ENCODE measurements around the gene BNIP3.

BNIP3 gene

DNA sequence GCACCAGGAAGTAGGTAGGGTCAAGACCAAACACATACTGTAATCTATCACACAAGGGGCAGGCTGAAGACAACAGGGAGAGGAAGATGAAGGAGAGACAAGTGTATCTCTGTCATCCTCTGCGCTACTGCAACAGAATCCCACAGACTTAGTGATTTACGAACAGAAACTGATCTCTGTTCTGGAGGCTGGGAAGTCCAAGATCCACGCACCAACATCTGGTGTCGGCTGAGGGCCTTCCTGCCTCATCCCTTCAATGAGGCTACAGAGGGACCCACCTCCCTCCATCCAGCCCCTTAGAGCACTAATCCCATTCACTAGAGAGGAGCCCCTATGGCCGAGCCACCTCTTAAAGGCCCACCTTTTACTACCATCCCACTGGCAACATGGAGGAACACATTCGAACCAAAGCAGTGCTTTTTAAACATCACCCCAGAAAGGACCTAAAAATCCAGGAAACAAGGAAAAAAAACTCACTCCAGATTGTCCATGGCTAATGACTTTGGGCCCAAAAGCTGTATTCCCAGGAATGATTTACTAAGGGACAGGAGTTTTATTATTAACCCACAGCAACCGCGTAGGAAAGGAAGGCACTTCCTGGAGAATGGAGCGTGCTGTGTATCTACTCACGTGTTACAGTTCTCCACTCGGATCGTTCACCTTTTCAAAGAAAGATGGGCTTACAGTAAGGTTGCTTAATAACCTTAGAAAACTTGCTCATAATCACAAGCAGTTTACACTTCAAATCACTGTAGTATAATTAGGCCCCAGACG lies 4.2 kb downstream of the BNIP3 start:
- Histone ChIP-seq H3K27ac (ENCODE audit: low read depth, low read length) (no peak overlapping the region), H3K4me1 (ENCODE audit: insufficient read depth, low read length) (peaks cover 20% of the 10 kb centered on the region)
- 88% methylated on average over 13 of the region's 13 CpGs for WGBS

DNA sequence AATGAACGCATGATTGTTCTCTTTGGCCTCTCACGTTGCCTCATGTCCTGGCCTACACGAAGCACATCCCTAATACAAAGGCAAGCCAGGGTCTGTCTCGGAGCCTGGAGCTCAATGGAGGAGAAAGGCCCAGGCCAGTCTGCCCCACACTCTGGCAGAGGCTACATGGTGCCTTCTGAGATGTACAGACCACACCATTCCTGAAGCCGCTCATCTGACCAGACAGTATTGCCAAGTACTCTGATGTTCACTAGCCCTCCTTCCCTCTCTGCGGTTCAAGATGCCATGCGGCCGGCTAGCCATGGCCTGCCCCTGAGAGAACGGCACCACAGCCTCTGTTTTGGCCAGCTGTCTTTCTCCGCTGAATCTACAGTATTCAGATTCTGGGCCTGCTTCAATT lies 5.9 kb downstream of the BNIP3 start:
- WGBS, result 96% methylated on average over 10 of the region's 10 CpGs
- H3K36me3 ChIP-seq (ENCODE audit: insufficient read depth, low read length), result peaks cover 52% of the 10 kb centered on the region
- H3K4me3 ChIP-seq (ENCODE audit: low read length), result no peak overlapping the region
- H3K27ac ChIP-seq (ENCODE audit: low read depth, low read length), result no peak overlapping the region
- H3K4me1 ChIP-seq (ENCODE audit: insufficient read depth, low read length), result peaks cover 20% of the 10 kb centered on the region
- H3K9ac ChIP-seq (ENCODE audit: low read depth, low read length), result no peak overlapping the region
- peaks cover 3% of the 10 kb centered on the region; the same call in 1 of the 2 replicates for H3K27me3 ChIP-seq (ENCODE audit: insufficient read depth, low read length)
- H3K9me3 ChIP-seq (ENCODE audit: insufficient read depth, low read depth, low read length), result no peaks in the 10 kb centered on the region

More for the DNA sequence above, 4.2 kb downstream of the BNIP3 start:
- H3K9ac ChIP-seq (ENCODE audit: low read depth, low read length), result no peak overlapping the region
- H3K27me3 ChIP-seq (ENCODE audit: insufficient read depth, low read length), result peaks cover 11% of the 10 kb centered on the region
- no peak overlapping the region for H3K4me3 ChIP-seq (ENCODE audit: low read length)
- peaks cover 35% of the 10 kb centered on the region; the same call in 1 of the 2 replicates for H3K36me3 ChIP-seq (ENCODE audit: insufficient read depth, low read length)
- no peaks in the 10 kb centered on the region for H3K9me3 ChIP-seq (ENCODE audit: insufficient read depth, low read depth, low read length)

DNA sequence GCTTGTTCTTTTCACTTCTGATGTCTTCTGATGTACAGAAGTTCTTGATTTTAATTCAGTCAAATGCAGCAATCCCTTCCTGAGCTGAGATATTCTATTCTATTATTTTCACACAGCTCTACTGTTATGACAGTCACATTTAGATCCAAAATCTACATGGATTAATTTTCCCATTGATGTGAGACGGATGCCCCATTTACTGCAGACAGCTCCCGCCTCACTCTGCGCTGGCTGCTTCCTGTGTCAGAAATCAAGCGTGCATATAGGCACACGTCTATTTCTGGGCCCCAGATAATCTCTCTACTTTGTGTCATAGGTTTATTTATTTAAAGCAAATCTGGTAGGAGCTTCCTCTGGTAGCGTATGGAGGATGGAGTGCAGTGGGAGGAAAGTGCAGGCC lies 6.7 kb downstream of the BNIP3 start:
- no peak overlapping the region for H3K4me3 ChIP-seq (ENCODE audit: low read length)

DNA sequence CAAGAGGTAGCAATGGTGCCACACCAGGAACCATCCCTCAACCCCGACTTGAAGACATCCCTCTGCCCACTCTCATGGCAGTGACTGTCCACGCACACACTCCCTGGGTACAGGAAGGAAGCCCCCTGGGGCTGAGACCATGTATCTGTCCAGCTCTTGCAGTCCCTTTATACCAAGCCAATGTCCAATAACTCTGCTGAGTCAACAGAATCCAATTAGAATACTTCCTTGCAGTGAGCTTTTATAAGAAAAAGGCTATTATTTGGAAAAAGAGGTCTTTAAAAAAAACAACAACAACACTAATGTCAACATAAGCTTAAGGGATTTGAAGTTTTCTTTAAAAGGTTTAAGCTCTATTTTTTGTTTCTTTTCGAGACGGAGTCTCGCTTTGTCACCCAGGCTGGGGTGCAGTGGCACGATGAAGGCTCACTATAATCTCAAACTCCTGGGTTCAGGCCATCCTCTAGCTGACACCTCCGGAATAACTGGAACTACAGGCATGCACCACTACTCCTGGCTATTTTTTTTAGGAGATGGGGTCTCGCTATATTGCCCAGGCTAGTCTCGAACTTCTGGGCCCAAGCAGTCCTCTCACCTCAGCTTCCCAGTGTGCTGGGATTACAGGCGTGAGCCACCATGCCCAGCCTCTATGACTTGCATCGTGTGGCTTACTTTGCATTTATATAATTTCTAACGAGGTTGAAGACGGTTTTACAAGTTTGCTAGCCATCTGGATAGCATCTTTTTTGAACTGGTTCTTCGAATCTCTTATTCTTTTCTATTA lies 7.5 kb downstream of the BNIP3 start:
- no peak overlapping the region for H3K4me3 ChIP-seq (ENCODE audit: low read length)
- H3K36me3 ChIP-seq (ENCODE audit: insufficient read depth, low read length), result peaks cover 68% of the 10 kb centered on the region

More for the DNA sequence above, 6.7 kb downstream of the BNIP3 start:
- Histone ChIP-seq H3K27me3 (ENCODE audit: insufficient read depth, low read length) (peaks cover 3% of the 10 kb centered on the region; the same call in 1 of the 2 replicates), H3K9ac (ENCODE audit: low read depth, low read length) (no peak overlapping the region), H3K4me1 (ENCODE audit: insufficient read depth, low read length) (peaks cover 20% of the 10 kb centered on the region), H3K27ac (ENCODE audit: low read depth, low read length) (no peak overlapping the region), H3K9me3 (ENCODE audit: insufficient read depth, low read depth, low read length) (no peaks in the 10 kb centered on the region), H3K36me3 (ENCODE audit: insufficient read depth, low read length) (peaks cover 60% of the 10 kb centered on the region)
- WGBS, result 95% methylated on average over 6 of the region's 6 CpGs

DNA sequence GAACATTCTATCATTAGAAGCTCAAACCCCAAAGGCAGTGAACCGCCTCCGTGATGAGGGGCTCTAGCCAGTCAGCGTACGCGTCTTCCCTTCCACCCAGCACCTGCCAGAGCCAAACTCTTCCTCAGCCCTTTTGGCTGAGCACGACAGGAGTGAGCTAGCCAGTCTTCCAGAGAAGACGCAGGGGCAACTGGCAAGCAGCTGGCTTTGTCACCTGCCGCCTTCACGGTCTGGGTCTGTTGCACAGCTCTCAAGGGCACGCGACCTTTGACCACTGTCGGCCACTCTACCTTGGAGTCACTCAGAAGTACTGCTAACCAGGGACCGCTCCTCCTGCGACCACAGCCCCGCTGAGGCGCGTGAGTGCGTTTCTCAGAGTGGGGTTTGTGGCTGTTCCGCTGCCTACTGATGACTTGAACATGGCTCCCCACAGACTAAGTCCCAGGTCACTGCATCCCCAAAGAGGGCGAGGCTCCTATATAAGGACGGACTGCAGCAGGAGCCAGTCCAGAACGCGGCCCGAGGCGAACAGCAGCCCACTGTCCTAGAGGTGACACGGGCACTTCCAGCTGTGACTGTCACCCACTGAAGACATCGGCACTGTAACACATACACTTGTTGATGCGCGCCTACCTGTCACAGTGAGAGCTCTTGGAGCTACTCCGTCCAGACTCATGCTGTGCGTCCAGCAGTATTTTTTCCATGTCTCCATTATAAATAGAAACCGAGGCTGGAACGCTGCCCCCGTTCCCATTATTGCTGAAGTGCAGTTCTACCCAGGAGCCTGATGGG lies 8.4 kb downstream of the BNIP3 start:
- H3K27ac ChIP-seq (ENCODE audit: low read depth, low read length), result no peak overlapping the region

More for the DNA sequence above, 7.5 kb downstream of the BNIP3 start:
- Histone ChIP-seq H3K9me3 (ENCODE audit: insufficient read depth, low read depth, low read length) (no peaks in the 10 kb centered on the region), H3K4me1 (ENCODE audit: insufficient read depth, low read length) (peaks cover 15% of the 10 kb centered on the region), H3K27me3 (ENCODE audit: insufficient read depth, low read length) (no peaks in the 10 kb centered on the region), H3K9ac (ENCODE audit: low read depth, low read length) (no peak overlapping the region), H3K27ac (ENCODE audit: low read depth, low read length) (no peak overlapping the region)
- WGBS, result 96% methylated on average over 14 of the region's 14 CpGs

DNA sequence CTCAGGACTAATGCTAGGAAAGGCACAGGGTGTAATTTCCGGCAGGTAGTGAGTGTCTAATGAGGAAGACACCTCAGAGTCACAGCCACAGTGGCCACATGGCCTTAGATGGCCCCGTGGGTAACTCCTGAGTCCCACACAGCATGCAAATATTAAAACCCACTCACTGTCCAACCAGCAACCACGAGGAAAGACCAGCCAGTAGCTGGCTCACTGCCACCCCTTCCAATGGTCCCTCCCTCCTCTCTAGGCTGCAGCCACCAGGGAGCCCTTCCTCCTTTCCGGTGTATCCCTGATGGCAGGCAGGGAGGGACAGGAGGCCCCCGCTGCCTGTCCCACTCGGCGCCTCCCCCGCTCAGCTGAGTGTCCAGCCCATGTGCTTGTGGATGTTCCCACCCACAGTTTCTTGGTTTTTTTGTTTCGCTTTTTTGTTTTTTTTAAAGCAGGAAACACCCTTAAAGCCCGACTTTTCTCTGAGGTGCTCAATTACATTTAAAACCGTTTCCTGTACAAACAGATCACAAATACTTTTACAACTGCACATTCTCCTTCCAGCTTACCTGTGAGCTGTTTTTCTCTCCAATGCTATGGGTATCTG lies 9.2 kb downstream of the BNIP3 start:
- H3K36me3 ChIP-seq (ENCODE audit: insufficient read depth, low read length), result peaks cover 83% of the 10 kb centered on the region
- WGBS, result 85% methylated on average over 11 of the region's 11 CpGs
- H3K27ac ChIP-seq (ENCODE audit: low read depth, low read length), result no peak overlapping the region
- H3K4me3 ChIP-seq (ENCODE audit: low read length), result no peak overlapping the region
- no peaks in the 10 kb centered on the region for H3K4me1 ChIP-seq (ENCODE audit: insufficient read depth, low read length)
- no peak overlapping the region for H3K9ac ChIP-seq (ENCODE audit: low read depth, low read length)
- H3K27me3 ChIP-seq (ENCODE audit: insufficient read depth, low read length), result no peaks in the 10 kb centered on the region
- no peaks in the 10 kb centered on the region for H3K9me3 ChIP-seq (ENCODE audit: insufficient read depth, low read depth, low read length)

More for the DNA sequence above, 8.4 kb downstream of the BNIP3 start:
- Histone ChIP-seq H3K27me3 (ENCODE audit: insufficient read depth, low read length) (no peaks in the 10 kb centered on the region), H3K4me1 (ENCODE audit: insufficient read depth, low read length) (peaks cover 6% of the 10 kb centered on the region), H3K9me3 (ENCODE audit: insufficient read depth, low read depth, low read length) (no peaks in the 10 kb centered on the region), H3K36me3 (ENCODE audit: insufficient read depth, low read length) (peaks cover 76% of the 10 kb centered on the region), H3K9ac (ENCODE audit: low read depth, low read length) (no peak overlapping the region), H3K4me3 (ENCODE audit: low read length) (no peak overlapping the region)
- WGBS, result 95% methylated on average over 34 of the region's 34 CpGs

DNA sequence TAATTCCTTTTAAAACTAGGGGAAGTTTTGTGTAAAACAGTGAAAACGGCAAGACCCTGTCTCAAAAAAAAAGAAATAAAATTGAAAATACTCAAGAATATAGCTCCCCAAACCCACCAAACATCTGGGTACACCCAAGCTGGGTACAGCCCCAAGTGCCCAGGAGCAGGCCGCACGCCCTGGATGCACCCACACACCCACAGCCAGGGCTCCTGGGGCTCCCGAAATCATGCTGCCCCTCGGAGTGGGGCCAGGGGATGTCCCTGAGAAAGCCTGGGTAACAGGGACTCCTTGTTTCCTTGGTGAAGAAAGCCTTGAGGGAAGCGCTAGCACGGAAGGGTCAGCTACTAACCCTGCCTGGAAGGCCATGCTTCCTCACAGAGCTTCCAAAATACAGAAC lies 10.1 kb downstream of the BNIP3 start:
- H3K9ac ChIP-seq (ENCODE audit: low read depth, low read length), result no peak overlapping the region
- H3K4me1 ChIP-seq (ENCODE audit: insufficient read depth, low read length), result no peaks in the 10 kb centered on the region
- H3K4me3 ChIP-seq (ENCODE audit: low read length), result no peak overlapping the region
- peaks cover 89% of the 10 kb centered on the region for H3K36me3 ChIP-seq (ENCODE audit: insufficient read depth, low read length)
- no peaks in the 10 kb centered on the region for H3K9me3 ChIP-seq (ENCODE audit: insufficient read depth, low read depth, low read length)
- no peaks in the 10 kb centered on the region for H3K27me3 ChIP-seq (ENCODE audit: insufficient read depth, low read length)
- WGBS, result 97% methylated on average over 6 of the region's 7 CpGs
- H3K27ac ChIP-seq (ENCODE audit: low read depth, low read length), result no peak overlapping the region

DNA sequence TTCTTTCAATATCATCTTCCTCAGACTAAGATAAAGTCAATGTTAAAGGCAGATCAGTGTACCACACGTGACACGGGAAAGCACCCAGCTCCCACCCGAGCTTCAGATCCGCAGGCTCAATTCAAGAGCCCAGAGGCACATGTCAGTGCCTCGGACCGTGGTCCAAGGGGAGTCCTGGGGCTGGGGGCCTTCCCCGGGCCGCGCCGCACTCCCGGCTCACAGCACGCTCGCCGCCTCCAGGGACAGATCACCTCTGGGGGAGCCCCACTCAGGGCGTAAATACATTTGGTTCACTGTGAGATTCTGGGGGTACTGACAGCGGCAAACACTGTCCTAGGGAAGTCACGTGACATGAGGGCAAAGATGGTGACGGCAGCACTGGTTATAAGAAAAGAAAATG lies 10.8 kb downstream of the BNIP3 start:
- Histone ChIP-seq H3K27me3 (ENCODE audit: insufficient read depth, low read length) (no peaks in the 10 kb centered on the region), H3K36me3 (ENCODE audit: insufficient read depth, low read length) (peaks cover 83% of the 10 kb centered on the region), H3K9me3 (ENCODE audit: insufficient read depth, low read depth, low read length) (no peaks in the 10 kb centered on the region), H3K4me3 (ENCODE audit: low read length) (no peak overlapping the region), H3K9ac (ENCODE audit: low read depth, low read length) (no peak overlapping the region), H3K27ac (ENCODE audit: low read depth, low read length) (no peak overlapping the region), H3K4me1 (ENCODE audit: insufficient read depth, low read length) (no peaks in the 10 kb centered on the region)
- WGBS, result 95% methylated on average over 18 of the region's 18 CpGs

DNA sequence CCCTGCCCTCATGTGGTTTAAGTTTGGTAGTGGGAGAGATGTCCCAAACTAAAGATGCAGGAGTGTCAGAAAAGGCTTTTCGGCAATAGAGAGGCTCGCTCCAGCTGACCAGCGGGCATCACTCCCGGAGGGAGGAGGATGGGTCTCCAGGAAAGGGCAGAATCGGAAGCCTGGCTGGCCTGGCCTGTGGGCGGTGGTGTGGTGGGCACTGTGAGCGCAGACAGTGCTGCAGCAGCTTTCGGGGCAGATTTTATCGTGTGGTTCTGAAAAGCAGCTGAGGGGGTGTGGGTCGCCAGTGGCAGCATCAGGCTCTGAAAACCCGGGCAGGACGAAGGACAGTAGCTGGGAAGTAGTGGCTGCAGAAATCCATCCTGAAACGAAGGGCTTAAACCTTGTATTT lies 12.8 kb downstream of the BNIP3 start:
- Histone ChIP-seq H3K4me3 (ENCODE audit: low read length) (no peak overlapping the region), H3K27me3 (ENCODE audit: insufficient read depth, low read length) (no peaks in the 10 kb centered on the region), H3K36me3 (ENCODE audit: insufficient read depth, low read length) (peaks cover 70% of the 10 kb centered on the region), H3K4me1 (ENCODE audit: insufficient read depth, low read length) (no peaks in the 10 kb centered on the region), H3K9ac (ENCODE audit: low read depth, low read length) (no peak overlapping the region), H3K27ac (ENCODE audit: low read depth, low read length) (no peak overlapping the region), H3K9me3 (ENCODE audit: insufficient read depth, low read depth, low read length) (no peaks in the 10 kb centered on the region)
- 95% methylated on average over 13 of the region's 13 CpGs for WGBS

DNA sequence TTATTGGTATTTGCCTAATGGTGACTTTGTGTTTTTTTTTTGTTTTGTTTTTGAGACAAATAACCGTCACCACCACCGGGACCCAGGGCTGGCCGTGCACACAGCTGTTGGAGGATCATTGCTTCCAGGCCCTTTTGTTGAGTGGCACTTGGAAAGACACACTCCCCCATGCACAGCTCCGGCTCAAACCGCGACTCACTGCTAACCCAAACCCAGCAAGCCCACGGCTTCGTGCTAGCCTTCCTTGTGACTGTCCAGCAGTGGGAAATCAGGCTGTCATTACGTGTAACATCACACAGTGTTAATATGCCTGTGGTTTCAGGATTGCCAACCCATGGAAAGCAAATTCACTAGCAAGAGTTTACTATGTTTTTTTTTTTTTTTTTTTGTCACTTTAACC lies 17.4 kb downstream of the BNIP3 start:
- H3K27me3 ChIP-seq (ENCODE audit: insufficient read depth, low read length), result no peaks in the 10 kb centered on the region
- no peaks in the 10 kb centered on the region for H3K9me3 ChIP-seq (ENCODE audit: insufficient read depth, low read depth, low read length)
- H3K9ac ChIP-seq (ENCODE audit: low read depth, low read length), result no peak overlapping the region
- WGBS, result 92% methylated on average over 9 of the region's 9 CpGs
- H3K4me3 ChIP-seq (ENCODE audit: low read length), result no peak overlapping the region
- no peak overlapping the region for H3K27ac ChIP-seq (ENCODE audit: low read depth, low read length)
- H3K4me1 ChIP-seq (ENCODE audit: insufficient read depth, low read length), result no peaks in the 10 kb centered on the region
- H3K36me3 ChIP-seq (ENCODE audit: insufficient read depth, low read length), result peaks cover 30% of the 10 kb centered on the region

All from HUES64 (cell line).